Measurements from ENCODE around the gene AKNAD1.

The AKNAD1 gene

DNA sequence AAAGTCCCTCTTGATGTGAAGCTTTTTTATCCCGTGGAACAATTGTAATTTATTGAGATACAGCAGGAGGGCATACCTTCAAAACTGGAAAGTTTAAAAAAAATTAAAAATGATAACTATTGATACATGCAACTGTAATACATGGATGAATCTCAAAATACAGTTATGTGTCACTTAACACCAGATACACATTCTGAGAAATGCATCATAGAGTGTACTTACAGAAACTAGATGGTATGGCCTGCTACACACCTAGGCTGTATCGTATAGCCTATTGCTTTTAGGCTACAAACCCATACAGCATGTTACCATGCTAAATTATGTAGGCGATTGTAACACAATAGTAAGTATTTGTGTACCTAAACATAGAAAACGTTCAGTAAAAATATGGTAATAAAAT, 7.1 kb upstream of the AKNAD1 start:
- no peak for DNase-seq

DNA sequence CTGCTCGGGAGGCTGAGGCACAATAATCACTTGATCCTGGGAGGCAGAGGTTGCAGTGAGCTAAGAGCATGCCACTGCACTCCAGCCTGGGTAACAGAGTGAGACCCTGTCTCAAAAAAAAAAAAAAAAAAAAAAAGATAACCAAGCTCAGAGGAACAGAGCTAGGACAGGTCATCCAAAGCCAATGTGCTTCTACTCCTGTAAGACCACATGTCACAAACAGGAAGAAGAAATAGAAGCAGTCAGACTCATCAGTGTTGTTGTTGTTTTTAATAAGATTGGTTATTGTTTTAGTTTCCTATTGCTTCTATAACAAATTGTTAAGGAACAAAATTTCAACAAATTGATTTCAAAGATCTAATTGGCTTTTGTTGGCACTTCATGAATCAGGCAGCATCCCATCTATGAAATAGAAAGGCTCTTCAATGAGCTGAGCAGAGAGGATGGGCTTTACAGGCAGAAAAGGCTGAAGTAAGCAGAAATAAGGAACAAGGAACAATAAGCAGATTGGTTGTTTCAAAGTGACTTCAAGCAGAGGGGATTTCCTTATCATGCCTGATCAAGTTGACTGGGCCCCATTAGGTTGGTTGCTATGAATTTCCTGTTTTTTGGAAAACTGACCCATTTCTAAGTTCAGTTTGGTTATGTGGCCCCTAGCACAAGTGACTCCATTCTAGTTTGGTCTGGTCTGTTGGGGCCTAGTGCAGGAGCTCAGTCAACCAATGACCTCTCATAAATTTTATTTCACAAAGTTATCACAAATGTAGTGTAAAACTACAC, 6.0 kb upstream of the AKNAD1 start:
- DNase-seq, result no peak

DNA sequence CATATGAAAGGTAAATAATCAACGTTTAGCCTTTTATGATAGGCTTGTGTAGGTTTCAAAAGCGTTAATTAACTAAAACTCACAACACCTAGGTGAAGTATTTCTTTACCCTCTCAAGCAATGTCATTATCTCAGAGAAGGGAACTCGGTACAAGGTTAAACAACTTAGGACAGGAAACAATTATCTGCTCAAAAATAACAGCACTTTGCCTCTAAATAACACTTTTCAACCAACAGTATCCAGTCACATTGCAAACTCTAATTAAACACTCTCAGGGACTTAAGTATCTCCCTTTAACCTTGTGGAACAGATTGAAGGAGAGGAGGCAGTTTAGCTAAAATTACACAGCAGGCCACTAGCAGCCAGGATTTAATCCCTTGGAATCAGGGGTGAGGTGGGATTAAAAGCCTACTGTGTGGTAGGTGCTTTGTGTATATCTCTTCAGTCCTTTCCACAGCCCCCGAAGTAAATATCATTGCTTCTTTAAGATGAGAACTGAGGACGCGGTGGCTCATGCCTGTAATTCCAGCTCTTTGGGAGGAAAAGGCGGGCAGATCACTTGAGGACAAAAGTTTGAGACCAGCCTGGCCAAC, 5.2 kb upstream of the AKNAD1 start:
- no peak for DNase-seq

DNA sequence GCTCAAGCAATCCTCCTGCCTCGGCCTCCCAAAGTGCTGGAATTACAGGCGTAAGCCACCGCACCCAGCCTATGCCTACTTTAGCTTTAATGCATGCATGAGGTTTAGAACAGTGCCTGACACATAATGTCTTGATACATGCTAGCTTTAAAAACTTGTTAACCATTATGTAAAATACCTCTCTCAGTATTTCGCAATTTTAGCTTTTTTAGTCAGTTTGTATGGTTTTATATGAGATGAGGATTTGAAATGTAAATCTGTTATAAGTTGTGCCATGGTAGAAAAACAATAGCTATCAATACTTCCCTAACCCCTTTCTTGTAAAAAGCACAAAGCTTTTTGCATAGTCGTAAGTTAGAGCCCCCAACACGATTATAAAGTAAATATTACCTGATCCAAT, 4.7 kb upstream of the AKNAD1 start:
- no peak for DNase-seq

DNA sequence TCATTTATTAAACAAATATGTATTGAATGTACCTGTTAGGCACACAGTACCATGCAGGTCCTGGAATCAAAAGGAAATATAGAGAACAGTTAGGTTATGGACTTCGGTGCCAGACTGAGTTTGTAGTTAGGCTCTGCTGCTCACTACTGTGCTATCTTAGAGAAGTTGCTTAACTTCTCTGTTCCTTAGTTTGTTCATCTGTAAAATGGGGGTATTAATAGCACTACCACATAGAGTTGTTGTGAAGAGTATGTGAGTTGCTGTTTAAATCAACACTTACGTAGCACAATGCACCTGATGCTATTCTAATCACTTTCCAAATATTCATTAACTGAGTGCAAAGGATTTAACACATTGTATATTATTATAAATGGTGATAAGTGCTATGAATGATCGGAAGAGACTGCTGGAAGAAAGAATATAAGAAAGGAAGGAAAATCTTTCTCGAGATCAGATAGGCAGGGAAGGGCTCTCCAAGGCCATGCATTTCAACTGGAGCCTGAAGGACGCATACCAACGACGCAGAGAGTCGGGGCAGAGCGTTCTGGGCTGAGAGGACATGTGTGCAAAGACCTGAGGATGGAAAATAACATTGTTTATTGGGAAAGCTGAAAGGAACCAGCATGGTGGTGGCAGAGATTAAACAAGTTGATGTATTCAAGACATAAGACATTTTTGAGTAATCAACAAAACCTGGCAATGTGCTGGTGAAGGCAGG, 3.5 kb upstream of the AKNAD1 start:
- no peak for DNase-seq

DNA sequence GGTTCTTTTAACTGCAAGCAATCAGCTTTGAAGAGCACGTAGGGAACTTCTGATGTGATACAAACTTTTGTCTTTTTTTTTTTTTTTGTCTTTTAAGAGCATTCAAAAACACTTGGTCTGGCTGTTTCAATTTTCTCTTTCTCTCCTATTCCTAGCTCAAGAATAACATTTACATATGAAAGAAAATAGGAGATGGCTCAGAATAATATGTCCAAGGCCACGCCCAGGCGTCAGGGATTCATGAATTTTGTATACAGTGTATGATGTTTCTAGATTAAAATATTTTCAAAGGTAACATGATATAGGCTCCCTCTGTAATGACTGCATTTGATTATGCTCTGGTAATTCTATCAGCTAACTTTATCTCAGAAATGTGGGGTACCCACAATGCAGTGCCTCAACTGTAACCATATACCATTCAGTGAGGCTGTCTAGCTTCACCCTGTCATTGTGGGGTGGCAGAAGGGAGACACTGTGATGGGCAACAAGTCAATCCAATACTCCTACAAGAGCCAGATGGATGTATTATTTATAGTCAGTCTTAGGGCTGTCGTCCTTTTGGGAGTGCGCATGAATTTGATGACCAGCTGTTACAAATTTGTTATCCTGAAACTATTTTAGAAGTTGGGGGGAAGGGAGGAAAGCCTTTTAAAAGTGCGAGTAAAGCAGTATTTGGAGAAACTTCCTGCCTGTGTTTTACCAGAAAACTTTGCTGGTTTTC, 1.5 kb upstream of the AKNAD1 start:
- DNase-seq, result no peak

DNA sequence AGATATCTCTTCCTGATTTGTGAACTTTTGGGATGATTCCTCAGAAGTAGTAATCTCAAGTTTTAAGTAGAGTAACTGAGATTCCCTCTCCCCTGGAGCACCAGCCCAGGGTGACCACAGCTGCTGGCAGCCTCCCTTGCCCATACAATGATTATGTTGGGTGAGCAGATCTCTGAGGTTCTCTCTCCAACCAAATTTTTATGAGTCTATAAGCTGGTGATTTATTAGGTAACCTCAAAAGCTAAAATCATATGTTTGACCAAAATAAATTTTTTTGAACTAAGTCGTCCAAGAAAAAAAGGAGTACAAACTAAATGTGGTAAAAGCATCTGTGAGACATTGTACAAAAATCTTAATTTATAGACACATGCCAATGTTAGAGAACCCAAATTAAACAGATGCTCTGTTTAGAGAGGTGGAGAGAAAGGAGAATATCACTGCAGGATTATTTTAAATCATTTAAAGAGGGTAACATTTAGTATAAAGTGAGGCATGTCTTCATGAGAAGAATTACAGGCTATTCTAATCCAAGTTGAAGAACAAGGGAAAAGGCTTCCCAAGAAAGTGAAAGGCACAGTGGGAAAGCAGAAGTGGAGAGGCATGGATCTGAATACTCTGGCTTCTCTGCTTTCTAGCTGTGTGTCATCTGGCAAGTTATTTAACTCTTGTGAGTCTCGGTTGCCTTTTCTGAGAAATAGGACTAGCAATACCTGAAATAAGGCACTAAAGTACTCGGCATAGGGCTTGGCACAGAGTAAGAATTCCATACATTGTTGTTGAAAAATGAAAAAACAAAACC, 2.5 kb downstream of the AKNAD1 start:
- no peak for DNase-seq

DNA sequence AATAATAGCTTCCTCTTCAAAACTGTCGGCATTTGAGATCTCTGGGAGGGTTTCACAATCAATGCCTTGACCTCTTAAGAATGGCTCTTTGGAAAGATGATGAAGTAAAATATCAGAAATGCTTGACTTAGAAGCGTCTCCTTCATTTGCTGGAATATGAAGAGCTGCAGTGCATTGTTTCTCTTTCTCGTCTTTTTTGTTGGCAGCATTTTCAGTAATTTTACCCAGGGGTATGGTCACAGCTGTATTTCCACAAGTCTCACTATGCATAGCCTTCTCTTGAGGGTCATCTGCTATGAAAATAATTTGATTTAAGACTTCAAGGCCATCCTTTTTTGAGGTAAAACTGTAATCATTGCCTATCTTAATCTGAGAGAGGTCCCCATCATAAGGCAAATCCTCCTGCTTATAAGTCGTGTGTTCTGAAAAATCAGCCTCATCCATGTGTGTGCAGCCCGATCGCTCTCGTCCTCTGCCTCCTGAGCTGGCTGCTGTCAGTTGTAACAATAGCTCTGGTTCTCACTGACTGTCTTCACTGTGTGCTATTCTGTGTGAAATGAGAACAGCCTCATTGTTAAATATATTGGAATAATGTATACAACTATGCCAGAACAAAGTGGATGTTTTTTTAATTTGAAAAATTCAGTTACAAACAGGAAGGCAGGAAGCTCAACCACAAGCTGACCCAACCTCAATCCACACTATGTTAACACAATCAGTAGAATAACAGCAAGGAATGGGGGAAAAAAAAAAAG, 4.5 kb downstream of the AKNAD1 start:
- no peak for DNase-seq

DNA sequence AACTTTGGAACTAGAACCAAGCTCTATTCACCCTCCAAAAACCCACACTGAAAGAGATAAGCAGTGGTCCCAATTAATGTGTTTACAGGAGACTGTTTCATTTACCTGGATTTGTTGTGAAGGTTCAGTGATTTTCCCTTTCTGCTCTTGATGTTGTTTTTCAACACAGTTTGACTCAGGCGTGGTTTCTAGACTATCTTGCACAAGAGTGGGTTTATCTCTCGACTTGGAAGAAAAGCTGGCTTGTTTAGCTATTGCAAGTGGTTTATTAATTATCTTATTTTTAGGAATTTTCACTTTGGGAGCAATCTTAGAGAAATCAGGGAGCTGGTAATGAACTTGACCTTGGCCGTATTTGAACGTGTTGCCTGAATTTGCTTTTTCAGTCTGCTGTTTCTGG, 5.3 kb downstream of the AKNAD1 start:
- no peak for DNase-seq

DNA sequence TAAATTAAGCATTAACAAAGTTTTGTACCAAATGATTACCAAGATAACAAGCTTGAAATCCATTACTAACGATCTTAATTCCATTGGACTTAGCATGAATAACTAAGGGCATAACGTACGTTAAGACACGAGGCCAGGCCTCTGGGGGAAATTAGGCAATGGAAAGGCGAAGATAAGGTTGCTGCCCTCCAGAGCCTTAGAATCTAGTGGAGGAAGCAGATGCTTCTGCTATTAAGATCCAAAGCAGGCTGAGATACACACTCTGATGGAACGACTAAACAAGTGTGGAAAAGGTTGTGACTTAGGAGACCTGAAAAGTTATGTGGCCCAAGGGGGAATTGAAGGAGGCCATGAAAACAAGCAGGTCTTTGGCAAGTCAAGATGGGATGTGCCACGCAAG, 6.0 kb downstream of the AKNAD1 start:
- no peak for DNase-seq

DNA sequence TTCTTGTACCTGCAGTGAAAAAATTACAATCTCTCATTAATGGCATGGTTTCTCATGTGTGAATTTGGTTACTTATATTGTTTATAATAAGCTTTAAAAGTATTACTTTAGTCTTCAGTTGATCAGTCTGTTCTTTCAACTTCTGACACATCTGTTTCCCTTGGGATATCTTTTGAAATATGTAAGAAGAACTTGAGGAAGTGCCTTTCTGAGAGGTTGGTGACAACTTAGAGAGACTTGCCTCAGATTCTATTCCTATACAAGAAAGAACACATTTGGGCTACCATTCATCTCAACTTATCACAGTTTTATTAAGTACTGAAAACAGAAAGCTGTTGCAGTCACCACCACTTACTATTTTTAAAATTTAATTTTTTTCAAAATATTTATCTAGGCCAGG, 8.1 kb downstream of the AKNAD1 start:
- DNase-seq, result no peak

DNA sequence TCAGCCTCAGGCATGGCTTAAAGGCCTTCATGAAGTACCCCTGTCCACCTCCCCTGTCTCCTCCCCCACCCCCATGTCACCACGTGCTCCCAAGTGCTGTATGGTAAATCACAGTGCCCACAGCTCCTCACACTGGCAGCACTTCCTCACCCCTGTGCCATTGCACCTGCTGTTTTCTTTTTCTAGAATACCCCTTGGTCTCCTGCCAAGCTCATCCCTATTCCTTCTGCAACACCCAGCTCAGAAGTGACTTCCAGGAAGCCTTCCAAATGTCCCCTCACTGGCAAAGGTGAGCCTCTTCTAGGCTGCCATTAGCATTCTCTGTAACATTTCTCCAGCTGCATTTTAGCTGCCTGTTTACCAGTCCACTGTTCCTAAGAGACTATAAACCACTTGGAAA, 9.4 kb downstream of the AKNAD1 start:
- no peak for DNase-seq

DNA sequence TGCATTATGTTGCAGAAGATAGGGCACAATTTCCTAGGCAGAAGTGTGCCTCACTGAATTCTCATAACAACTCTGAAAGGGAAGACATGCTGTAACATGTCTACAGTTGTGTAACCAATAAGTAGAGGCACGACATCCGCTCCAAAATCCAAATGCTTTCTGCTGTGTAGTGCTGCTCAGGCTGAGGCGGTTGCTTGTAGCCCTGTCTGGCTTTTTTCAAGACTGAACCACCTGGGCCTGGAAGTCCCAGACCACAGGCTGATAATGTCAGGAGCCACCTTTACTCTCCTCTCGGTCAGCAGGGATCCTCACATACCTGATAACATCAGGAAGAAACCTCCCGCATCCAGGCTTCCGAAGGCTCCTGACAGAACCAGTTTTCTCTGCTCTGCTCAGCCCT, 10.9 kb downstream of the AKNAD1 start:
- no peak for DNase-seq

DNA sequence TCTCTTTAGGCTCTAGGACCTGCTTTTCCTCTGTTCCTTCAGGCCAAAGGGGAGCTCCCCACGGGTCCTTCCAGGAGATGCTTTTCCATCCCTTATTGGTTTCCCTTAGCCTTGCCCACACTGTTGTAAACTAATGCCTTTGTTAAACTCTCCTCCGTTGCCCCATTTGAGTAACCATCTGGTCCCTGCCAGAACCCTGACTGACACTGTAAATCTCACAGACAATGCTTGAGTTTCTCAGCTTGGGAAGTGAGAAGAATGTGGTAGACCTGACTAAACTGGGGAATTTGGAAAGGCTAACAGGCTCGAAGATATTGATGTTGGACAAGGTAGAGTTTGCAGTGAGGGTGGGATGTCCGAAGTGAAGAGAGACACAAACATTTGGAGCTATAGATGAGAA, 11.4 kb downstream of the AKNAD1 start:
- no peak for DNase-seq

DNA sequence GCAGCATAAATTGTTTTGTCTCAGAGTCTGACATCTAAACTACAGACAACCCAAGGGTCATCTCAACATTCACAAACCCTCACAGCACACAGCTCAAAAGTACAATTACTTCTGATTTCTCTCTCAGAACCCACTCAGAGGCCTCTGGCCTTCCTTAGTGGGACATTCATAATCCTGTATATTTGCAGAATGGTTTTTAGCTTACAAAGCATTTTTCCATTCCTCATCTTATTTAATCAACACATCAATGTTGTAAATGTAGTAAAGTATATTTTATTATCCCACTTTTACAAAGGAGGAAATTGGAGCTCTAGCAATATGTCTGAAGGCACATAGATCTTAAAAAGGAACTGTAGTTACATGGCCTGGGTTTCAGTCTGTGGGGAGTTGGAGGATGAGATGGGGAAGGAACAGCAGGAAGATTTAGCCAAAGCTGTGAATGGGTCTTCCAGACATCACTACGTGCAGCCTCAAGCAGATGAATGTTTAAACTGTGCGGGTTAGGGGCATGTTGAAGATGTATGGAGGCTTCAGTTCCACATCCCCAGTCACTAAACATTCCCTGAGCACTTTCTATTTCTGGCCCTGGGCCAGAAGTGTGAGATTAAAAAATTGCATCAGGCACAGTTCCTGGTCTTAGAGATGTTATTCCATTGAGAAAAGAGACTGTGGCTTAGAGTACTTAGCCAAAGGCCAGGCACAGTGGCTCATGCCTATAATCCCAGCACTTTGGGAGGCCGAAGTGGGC, 13.3 kb downstream of the AKNAD1 start:
- no peak for DNase-seq

DNA sequence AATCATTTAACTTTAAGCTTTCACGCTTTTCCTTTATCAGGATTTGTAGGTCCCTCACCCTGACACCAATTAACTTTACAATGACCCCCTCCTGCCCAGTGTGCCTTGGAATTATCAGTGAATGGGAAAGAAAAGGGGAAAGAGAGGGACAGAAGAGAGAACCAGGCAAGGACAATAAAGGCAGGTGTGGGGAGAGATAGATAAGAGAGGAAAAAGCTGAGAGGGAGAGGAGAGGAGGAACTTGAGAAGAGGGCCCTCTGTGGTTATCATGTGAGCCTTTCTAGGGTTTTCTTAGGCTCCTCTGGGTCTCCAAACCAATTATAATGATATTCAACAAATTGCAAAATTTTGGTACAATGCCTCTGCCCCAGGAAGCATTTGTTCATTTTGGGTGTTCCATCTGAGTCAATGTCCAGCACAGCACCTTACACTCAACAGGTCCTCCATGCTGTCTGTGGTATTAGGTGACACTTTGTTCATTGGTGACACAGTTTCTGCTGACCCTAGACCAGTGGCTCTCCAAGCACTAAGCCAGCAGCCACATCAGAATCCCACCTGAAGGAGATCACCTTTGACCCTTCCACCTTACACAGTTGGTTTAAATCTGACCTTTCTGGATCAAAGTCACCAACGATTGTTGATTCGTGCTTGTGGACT, 14.2 kb downstream of the AKNAD1 start:
- no peak for DNase-seq

DNA sequence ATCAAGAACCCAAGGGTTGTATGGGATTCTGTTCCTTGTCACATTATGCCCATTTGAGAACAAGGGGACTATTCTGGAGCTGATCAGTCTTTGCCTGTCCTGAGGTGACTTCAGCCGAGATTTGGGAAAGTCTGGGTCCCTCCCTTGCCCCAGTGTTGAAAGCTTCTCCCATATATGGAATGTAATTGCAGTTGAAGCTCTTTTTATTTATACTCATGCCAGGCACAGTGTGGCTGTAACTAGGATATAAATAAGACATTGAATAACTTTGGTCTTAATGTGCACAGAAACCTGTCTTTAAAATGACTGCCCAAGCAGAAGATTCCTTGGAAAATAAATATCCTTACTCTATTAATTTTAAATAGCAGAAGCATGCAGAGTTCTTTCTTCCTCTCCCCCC, 15.2 kb downstream of the AKNAD1 start:
- DNase-seq, result no peak

DNA sequence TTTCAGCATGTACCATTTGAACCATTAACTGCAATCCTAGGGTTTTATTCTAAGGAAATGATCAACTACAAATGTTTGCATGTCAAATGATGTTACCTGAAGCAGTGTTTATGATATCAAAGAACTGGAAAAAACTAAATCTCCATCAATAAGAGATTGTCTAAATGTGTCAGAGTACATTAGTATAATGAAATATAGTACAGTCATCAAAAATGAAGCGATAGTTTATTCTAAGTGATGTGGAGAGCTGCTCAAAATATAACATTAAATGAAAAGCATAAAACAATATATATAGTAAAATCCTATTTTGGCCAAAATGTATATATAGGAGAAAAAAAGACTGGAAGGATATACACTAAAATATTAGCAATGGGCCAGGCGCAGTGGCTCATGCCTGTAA, 24.0 kb downstream of the AKNAD1 start:
- DNase-seq, result no peak

DNA sequence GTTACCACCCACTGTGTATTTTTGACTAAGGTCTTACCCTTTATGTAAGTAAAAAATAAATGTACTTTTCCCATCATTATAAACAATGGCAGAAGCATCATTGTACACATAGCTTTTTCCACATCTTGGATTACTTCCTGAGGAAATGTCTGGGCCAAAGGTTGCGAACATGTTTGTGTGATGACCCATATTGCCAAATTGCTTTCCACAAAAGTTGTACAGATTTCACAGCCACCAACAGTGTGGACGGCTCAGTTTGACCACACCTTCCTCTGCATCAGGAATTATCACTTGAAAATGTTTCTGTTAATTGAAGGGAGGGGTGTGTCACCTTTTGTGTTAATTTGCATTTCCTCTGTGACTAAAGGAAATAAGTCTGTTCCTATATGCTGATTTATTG, 25.7 kb downstream of the AKNAD1 start:
- DNase-seq, result no peak

DNA sequence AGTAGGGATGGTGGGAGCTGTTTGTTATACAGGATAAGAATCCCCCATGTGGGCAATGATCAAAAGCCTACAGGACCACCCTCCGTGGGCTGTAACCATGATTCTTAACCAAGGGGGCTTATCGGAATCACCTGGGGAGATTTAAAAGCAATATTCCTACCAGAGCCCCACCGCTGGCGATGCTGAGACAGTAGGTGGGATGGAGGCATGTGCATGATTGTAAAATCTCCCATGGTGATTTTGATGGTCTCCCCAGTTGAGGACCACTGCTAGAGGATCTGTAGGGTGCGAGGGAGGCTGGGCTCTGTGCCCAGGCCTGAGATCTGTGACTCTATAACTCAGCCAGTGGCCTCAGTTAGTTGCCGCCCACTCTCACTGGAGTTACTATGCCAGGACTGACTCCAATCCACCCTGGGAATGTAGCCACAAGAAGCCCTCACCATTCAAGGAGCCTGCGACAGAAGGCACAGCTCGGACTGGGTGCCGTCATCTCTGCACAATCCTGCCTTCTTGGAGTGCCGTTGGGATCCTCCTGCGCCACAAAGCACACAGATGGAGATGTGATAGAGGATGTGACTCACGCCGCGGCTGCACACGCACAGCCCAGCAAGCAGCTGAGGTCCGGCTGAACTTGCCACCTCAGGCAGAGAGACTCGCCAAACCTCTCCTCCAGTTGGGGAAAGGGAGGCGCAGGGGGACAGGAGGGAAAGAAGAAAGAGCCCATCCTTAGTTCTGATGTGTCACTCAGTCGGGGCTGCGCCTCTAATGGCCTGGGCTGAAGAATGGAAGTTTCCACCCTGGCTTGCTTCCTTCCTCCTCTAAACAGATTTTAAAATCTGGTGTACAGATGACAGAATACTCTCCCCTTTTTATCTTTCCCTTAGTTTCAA, 26.5 kb downstream of the AKNAD1 start:
- DNase-seq, result no peak
